ENCODE data around the gene H1-8.

Gene H1-8

GRCh38 chr3:129502641-129503408 lies 40.1 kb upstream of the H1-8 start:
- H3K4me3 ChIP-seq (ENCODE audit: low read depth, low read length) = no peak overlapping the region

GRCh38 chr3:129503471-129504291 lies 39.3 kb upstream of the H1-8 start:
- no peak overlapping the region for H3K4me3 ChIP-seq (ENCODE audit: low read depth, low read length)
- no peak for TF ChIP-seq CTCF (IDR thresholded peaks at IDR 0.05; ENCODE audit: borderline replicate concordance, insufficient read depth, low read depth, low read length)

More at GRCh38 chr3:129502641-129503408, 40.1 kb upstream of the H1-8 start:
- no peak for TF ChIP-seq CTCF (IDR thresholded peaks at IDR 0.05; ENCODE audit: borderline replicate concordance, insufficient read depth, low read depth, low read length)

GRCh38 chr3:129504471-129505100 lies 38.4 kb upstream of the H1-8 start:
- no peak for TF ChIP-seq CTCF (IDR thresholded peaks at IDR 0.05; ENCODE audit: borderline replicate concordance, insufficient read depth, low read depth, low read length)

GRCh38 chr3:129505341-129505740 lies 37.6 kb upstream of the H1-8 start:
- H3K4me3 ChIP-seq (ENCODE audit: low read depth, low read length) = no peak overlapping the region

More at GRCh38 chr3:129504471-129505100, 38.4 kb upstream of the H1-8 start:
- H3K4me3 ChIP-seq (ENCODE audit: low read depth, low read length) = no peak overlapping the region

GRCh38 chr3:129506231-129506742 lies 36.7 kb upstream of the H1-8 start:
- H3K4me3 ChIP-seq (ENCODE audit: low read depth, low read length) = no peak overlapping the region
- TF ChIP-seq CTCF (IDR thresholded peaks at IDR 0.05; ENCODE audit: borderline replicate concordance, insufficient read depth, low read depth, low read length) = no peak

More at GRCh38 chr3:129505341-129505740, 37.6 kb upstream of the H1-8 start:
- no peak for TF ChIP-seq CTCF (IDR thresholded peaks at IDR 0.05; ENCODE audit: borderline replicate concordance, insufficient read depth, low read depth, low read length)

- H3K4me3 ChIP-seq (ENCODE audit: low read depth, low read length) = no peak overlapping the region
- TF ChIP-seq CTCF (IDR thresholded peaks at IDR 0.05; ENCODE audit: borderline replicate concordance, insufficient read depth, low read depth, low read length) = no peak
These were observed 35.7 kb upstream of the H1-8 start for GRCh38 chr3:129507181-129507831.

All from GM12875 (cell line).